HG03103 (cell line): ENCODE measurements around the gene EMC10.
"Not testable (repeated sequence)": the region's sequence is repeated elsewhere in the genome, so short reads cannot be mapped to it uniquely, and the experiment has no call there.

Experiments
- ATAC-seq: cut with Tn5 transposase; IDR thresholded peaks from one replicate; pipeline ENCODE4 v1.9.1; 2021; ENCODE audit warnings: low read depth; ENCODE audit not compliant: unreplicated experiment

EMC10 gene

DNA sequence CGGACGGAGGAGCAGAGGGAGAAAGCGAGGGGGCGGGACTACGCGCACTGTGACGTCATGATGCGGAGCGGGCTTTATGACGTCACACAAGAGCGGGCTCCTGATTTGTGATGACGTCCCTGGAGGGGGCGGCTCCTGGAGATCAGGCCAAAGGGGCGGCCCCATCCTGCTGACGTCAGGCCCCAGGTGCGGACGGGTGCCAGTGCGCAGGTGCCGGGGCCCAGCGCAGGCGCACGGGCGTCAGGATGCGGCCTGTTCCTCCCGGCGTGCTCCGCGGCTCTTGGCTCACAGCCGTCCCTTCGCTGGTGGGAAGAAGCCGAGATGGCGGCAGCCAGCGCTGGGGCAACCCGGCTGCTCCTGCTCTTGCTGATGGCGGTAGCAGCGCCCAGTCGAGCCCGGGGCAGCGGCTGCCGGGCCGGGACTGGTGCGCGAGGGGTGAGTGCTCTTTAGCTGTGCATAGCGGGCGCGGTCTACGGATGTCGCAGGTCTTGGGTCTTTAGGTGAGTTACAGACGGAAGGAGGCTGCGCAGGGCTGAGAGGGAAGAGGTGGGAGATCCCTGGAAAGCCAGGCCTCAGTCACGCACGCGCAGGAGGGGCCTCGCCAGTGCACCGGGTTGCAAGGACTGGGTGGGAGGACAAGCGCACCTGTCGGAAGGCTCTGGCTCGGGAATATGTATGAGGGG is at the start of gene EMC10, which contains the start of gene GARIN5A:
Gene EMC10 (plus strand): TSS at position 284 of the 683 bp plus-strand sequence. CDS start 38 bp downstream, at position 322.
Gene GARIN5A (minus strand): TSS at position 625 of the 683 bp plus-strand sequence. CDS start 460 bp downstream, at position 165.
- ATAC-seq = peak; percentile 76

DNA sequence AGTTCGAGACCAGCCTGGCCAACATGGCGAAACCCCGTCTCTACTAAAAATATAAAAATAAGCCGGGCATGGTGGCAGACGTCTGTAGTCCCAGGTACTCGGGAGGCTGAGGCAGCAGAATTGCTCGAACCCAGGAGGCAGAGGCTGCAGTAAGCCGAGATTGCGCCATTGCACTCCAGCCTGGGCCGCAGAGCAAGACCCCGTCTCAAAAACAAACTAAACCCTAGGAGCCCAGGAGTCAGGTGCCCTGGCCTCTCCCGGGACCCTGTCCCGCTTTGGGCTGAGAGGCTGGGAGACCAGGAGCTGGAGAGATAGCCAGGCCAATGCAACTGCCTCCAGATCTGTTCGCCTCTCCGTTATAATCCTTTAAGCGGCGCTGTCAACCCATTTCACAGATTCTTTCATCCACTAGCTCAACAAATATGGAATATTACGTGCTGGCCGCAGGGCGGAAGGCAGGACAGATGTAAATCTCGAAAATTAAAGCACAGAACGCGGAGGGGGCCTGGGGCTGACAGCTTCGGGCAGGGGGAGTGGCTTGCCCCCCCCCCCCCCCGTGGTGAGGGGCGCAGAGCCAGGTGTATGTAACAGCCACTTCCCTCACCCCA is 48.9 kb upstream of the EMC10 start:
- ATAC-seq = no peak

DNA sequence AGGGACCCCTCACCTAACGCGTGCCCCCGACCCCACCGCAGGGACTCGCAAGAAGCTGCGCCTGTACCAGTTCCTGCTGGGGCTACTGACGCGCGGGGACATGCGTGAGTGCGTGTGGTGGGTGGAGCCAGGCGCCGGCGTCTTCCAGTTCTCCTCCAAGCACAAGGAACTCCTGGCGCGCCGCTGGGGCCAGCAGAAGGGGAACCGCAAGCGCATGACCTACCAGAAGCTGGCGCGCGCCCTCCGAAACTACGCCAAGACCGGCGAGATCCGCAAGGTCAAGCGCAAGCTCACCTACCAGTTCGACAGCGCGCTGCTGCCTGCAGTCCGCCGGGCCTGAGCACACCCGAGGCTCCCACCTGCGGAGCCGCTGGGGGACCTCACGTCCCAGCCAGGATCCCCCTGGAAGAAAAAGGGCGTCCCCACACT is 48.3 kb upstream of the EMC10 start:
- no peak for ATAC-seq

DNA sequence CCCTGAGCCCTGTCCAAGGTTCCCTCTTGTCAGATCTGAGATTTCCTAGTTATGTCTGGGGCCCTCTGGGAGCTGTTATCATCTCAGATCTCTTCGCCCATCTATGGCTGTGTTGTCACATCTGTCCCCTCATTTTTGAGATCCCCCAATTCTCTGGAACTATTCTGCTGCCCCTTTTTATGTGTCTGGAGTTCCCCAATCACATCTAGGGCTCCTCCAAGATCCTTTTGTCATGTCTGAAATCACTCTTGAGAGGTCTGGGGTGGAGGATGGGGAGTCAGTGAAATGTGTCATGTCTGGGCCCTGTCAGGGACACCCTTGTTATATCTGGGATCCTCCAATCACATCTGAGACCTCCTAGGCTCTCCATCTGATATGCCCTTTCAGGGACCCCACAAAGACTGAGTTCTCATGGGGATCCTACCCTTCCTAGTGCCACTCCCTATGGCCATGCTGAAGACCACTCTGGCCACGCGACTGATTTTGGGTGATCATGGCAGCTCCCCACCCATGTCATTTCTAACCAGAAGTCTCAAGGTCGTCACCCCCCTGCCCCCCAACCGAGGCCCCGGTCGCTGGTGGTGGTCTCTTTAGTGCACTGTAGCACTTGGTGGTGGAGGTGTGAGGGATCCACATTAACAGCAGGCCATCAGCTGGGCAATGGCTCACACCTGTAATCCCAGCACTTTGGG is 47.4 kb upstream of the EMC10 start:
- no peak for ATAC-seq

DNA sequence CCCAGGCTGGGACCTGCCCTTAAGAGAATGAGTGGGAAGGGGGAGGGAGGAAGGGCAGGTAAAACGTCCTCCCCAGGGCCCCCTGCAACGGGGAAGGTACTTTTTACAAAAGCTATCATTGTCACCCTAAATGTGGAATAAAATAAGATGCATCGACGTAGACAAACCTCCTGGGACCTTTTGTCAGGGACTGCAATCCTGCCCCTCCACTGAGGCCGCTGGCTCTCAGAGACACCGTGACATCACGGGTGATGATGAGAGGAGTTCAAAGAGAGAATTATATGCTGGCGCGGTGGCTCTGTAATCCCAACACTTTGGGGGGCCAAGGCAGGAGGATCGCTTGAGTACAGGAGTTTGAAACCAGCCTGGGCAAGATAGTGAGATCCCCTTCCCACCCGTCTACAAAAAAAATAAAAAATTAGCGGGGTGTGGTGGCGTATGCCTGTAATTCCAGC is 45.4 kb upstream of the EMC10 start:
- ATAC-seq = no peak

DNA sequence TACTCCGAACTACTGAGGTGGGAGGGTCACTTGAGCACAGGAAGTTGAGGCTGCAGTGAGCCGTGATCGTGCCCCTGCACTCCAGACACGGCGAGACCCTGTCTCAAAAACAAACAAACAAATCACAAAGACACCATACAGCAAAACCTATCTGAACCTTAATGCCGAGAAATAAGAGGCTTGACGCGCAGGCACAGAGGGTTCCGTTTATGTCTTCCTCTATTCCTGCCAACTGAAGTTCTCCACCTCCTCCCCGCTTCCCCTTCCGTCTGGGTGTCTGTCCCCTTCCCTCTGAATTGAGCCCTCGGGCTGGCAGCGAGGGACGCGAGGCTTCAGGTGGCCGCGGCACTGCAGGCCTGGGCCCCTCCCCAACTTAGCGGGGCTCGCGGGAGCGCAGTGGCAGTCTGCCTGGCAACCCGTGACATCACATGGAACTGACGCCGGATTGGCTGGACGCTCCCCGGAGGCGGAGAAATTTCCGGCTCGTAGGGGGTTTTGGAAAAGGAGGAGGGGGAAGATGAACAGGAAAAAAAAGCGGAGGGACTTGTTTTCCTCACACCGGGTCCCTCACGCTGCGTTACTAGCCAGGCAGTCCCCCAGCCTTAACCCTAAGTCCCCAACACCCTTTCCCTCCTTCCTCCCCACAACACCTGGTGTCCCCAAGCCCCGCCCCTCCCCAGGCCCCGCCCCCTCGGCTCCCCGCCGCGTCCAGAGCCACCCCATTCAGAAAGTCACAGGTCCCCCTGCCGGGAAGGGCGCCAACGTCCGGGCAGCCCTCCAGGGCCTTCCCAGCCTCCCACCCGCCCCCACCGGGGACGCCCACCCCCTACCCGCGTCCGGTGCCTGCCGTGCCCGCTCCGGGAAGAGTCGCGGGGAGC is 44.7 kb upstream of the EMC10 start:
- peak; percentile 66 for ATAC-seq

DNA sequence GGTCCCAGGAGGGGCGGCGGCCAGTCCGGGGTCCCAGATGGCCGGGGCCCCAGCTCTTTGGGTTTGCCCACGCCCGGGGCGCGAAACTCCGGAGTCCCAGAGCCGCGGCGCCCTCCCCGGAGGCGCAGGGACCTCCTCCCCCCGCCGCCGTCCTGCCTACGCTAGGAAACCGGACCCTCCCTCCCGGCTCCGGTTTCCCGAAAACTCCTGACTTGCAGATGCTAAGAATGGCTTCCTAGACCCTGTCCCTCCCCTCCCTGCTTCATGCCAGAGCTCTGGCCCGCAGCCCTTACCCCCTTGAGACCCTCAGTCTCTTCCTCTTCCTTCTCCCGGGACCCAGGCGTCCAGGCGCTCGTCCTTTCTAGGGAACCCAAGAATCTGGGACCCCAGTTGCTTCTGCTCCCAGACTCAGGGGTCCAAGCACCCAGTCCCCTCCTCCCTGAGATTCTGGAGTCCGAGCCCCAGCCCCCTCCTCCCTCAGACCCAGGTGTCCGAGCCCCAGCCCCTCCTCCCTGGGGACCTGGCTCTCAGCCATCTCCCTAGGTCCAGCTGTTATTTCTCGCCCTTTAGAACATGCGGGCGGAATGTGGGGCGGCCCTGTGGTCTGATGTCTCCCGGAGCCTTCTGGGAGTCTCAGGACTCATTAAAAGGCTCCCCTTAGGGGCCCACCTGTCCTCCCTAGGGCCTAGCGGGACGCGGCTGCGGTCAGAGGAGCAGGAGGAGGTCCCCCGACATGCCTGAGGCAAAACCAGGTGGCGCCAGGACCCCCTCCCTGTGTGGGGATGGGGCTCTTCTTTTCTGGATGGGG is 43.9 kb upstream of the EMC10 start, which contains the start of gene MYBPC2:
Gene MYBPC2 (plus strand): TSS at position 672 of the 808 bp plus-strand sequence. CDS start 62 bp downstream, at position 734.
- no peak for ATAC-seq

DNA sequence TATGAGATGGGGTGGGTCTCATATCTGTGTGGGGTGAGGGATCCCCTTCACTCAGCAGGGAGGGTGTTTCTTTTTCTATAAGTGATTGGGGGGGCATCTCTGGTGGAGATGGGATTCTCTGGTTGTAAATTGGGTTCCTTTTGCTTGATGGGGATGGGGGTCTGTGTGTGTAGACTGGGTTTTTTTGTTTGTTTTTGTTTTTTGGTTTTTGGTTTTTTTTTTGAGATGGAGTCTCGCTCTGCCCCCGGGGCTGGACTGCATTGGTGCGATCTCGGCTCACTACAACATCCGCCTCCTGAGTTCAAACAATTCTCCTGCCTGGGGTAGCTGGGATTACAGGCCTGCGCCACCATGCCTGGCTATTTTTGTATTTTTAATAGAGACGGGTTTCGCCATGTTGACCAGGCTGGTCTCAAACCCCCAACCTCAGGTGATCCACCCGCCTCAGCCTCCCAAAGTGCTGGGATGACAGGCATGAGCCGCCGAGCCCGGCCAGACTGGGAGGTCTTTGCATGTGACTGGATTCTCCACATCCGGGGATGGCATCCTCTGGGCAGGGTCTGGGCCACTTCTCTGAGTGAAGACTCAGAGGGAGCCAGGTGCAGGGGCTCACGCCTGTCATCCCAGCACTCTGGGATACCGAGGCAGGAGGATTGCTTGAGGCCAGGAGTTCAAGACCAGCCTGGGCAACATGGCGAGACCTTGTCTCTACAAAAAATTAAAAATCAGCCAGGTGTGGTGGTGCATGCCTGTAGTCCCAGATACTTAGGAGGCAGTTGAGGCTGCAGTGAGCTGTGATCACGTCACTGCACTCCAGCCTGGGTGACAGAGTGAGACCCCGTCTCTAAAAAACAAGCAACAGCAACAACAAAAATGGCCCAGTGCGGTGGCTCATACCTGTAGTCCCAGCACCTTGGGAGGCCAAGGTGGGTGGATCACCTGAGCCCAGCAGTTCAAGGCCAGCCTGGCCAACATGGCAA is 42.8 kb upstream of the EMC10 start:
- ATAC-seq = no peak

DNA sequence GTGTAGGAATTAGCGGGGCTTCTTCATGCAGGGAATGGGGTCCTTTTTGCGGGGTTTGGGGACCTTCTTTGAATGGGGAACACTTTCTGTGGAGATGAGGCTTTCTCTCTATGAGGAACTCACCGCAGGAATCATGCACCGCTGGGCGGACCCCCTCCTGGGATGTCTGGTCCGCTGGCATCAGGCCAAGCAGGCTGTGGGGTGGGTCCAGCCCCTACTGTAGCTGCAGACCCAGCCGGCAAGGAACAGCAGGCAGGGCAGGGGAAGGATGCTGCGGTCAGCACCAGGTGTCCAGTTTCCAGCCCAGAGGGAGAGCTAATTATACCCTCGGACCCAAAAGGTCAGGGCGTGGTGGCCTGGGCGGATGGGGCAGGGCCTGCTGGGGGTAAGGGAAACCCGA is 41.8 kb upstream of the EMC10 start:
- no peak for ATAC-seq

DNA sequence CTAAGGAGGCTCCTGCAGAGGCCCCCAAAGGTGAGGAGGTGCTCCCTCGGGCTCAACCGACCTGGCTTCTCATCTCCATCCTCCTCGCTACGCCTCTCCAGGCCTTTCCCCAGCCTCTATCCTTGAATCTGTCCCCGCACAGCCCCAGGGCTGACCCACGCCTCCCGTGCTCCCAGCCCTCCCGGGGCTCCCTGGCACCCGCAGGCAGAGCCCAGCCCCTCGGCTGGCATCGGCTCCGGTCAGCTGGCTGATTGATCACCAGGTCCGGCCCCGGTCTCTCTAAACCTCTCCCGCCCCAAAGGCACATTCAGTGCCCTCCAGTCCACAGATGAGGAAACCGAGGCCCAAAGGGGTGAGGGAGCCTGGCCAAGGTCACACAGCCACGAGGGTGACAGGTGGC is 41.1 kb upstream of the EMC10 start:
- no peak for ATAC-seq

DNA sequence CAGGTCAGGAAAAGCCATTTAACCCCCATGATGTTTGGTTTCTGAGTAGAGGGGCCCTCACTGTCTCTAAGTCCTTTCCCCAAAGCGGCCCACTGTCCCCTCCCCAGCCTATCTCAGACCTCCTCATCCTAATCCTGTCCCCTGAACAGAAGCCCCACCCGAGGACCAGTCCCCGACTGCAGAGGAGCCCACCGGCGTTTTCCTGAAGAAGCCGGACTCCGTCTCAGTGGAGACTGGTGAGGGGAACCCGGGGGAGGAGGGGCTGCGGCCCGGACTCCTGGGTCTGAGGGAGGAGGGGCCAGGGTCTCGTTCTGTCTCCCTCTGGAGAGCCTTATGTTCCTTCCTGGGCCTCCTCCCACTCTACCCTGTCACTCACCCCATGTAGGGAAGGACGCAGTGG is 40.7 kb upstream of the EMC10 start:
- ATAC-seq = no peak

DNA sequence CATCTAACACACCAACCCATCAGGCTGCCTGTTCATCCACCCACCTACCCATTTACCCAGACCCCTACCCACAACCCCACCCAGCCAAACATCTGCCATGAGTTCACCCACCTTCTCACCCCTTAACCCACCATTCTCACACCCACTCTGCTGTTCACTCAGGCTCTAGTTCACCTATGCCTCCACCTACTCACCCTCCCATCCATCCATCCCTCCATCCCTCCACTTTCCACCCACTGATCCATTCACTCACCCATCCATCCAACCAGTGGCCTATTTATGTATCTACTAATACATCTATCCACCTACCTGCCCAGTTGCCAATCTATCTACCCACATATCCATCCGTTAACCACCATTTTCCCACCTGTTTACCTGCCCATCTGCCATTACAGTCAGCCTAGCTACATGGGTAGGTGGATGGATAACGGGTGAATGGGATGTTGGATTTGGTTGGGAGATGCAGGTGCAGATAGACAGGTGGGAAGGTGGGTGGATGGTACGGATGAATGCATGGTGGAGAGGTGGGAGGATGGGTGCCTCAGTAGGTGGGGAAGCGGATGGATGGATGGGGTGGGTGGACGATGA is 38.4 kb upstream of the EMC10 start:
- no peak for ATAC-seq

DNA sequence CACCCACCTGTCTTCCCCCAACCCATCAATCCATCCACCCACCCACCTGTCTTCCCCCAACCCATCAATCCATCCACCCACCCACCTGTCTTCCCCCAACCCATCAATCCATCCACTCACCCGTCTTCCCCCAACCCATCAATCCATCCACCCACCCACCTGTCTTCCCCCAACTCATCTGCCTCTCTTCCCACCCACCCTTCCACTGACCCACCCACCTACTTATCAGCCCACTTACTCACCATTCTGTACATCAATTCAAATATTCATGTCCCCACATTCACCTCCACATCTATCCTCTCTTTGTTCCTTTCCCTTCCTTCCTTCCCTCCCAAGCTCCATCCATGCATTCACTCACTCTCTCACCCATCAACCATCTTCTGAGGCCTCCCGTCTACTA is 37.2 kb upstream of the EMC10 start:
- ATAC-seq = not testable (repeated sequence)

DNA sequence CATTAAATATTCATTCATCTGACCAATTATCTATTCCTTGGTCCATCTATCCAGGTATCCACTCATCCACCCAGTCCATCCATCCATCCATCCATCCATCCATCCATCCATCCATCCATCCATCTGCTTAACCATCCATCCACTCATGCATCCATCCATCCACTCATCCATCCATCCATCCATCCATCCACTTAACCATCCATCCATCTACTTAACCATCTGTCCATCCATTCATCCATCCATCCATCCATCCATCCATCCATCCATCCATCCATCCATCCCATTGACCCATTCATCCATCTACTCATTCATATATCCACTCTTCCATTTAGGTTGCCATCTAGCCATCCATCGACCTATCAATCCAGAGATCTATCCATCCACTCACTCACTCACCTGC is 32.2 kb upstream of the EMC10 start:
- no peak for ATAC-seq

DNA sequence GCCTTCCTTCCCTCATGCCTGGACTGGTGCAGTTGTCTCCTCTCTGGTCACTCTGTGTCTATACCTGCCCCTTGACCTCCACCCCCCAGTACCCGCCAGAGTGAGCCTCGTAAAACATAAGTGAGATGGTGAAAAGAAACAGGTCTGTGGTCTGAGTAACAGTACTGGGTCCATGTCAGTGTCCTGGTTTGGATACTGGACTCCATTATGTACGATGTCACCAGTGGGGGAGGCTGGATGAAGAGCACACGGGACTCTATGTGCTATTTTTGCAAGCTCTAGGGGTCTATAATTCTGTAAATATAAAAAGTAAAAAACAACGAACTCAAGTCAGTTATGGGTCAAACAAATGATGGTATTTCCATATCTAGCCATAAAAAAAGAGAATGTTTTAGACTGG is 29.3 kb upstream of the EMC10 start:
- no peak for ATAC-seq

DNA sequence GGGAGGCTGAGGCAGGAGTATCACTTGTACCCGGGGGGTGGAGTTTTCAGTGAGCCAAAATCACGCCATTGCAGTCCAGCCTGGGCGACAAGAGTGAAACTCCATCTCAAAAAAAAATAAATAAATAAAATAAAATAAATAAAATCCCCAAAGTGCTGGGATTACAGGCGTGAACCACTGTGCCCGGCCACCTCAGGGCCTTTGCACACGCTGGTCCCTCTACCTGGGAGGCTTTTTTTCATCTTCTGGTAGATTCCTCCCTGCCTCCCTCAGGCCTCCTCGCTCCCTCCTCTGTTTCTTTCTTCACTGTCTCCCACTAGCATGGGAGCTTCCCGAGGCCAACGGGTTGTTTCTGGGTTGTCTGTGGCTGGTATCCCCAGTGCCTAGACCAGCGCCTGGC is 28.6 kb upstream of the EMC10 start:
- no peak for ATAC-seq

DNA sequence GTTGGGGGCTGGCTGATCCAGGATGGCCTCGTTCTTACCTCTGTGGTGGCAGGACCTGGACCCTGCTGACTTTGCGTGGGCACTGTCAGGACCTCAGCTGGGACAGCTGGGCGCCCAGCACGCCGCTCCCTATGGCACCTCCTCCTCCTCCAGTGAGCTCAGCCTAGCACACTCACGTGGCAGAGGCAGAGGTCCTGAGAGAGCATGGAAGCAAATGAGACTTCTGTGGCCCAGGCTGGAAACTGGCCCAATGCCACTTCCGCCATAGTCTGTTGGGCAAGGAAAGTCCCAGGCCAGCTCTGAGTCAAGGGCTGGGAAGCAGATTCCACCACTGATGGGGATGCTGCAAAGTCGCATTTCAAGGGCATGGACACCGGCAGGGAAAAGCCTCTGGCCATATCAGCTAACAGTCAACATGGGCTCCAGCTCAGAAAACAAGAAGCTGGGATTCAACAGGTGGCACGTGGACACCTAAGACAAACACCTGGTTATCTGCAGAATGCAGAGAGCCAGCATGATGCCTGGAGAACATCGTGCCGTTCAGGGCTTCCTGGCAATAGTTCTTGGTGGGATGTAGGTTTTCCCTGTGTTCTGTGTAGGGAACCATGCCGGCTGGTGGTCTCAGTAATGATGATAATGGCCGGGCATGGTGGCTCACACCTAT is 26.9 kb upstream of the EMC10 start:
- ATAC-seq = no peak
